HCT116 (cell line): ENCODE data around the gene SH3PXD2A. TPM values are rescaled to one million over a fixed set of nuclear protein-coding genes. Genes with fewer than 3 reads are reported as not detected.

ENCODE experiments used
- ATAC-seq: fragments of 200-7000 bp; cut with Tn5 transposase; 2 replicates; pipeline ENCODE4 v1.9.1; 2020; ENCODE audit warnings: mild to moderate bottlenecking, moderate library complexity
- BruUV-seq: library from RNA; stranded (reverse); fragments of 400-500 nt; replicated peaks from 2 replicates; lab custom pipeline; 2021; lab: Mats Ljungman, UMichigan
- CTCF ChIA-PET: fragments of 300-600 bp; sonication (Branson Sonifier 250); formaldehyde crosslinking; loops from one replicate; lab custom pipeline; 2021; ENCODE audit warnings: antibody characterized with exemption; lab: Charles Lee
- POLR2A ChIA-PET: fragments of 300-600, 350-600 bp; sonication (Branson Sonifier 250); formaldehyde crosslinking; loops from one replicate; lab custom pipeline; 2021; ENCODE audit warnings: antibody characterized with exemption; lab: Charles Lee
- RAD21 ChIA-PET, 2 experiments: fragments of 300-600 bp; sonication (Branson Sonifier 250); formaldehyde crosslinking; loops; one replicate each; lab custom pipeline; 2023; ENCODE audit warnings: low total read pairs in 2 of 2; ENCODE audit not compliant: uncharacterized antibody in 2 of 2, unreplicated experiment in 2 of 2, low non-redundant PET in 1 of 2; lab: Charles Lee
- DNase-seq: peaks from one replicate; pipeline ENCODE4 v3.0.0-alpha.2; 2010; ENCODE audit warnings: low read depth, low spot score
- H2AFZ ChIP-seq: fragments of 200-600 bp; shearing (Covaris generic), sonication (generic); 2 replicates; pipeline ENCODE4 v1.6.1; 2017; ENCODE audit warnings: low read depth, mixed run types, mixed read lengths, antibody characterized with exemption, low read length; ENCODE audit not compliant: poor library complexity, severe bottlenecking
- H3K27ac ChIP-seq: 2 replicates; pipeline ENCODE4 v1.5.1; 2012; ENCODE audit warnings: low read depth, low read length
- H3K27me3 ChIP-seq: fragments of 200-600 bp; sonication (generic); 2 replicates; pipeline ENCODE4 v1.6.1; 2016; ENCODE audit warnings: mixed run types, low read length, mixed read lengths; ENCODE audit not compliant: insufficient read depth
- H3K36me3 ChIP-seq, 2 experiments: fragments of 200-500 bp in 1 of 2; fragments of 200-600 bp in 1 of 2; sonication (Bioruptor generic) in 1 of 2; sonication (generic) in 1 of 2; 2 replicates each; pipeline versions ENCODE4 v1.5.1 to v1.6.1; 2014 to 2016; ENCODE audit warnings: low read length in 2 of 2, inconsistent platforms in 1 of 2, mixed read lengths in 1 of 2, mixed run types in 1 of 2; ENCODE audit not compliant: insufficient read depth in 2 of 2, control insufficient read depth in 1 of 2
- H3K4me1 ChIP-seq, 2 experiments: fragments of 200-600 bp in 1 of 2; sonication (generic) in 1 of 2; 2 replicates each; pipeline versions ENCODE4 v1.5.1 to v1.6.1; 2012 to 2017; ENCODE audit warnings: low read length in 2 of 2, inconsistent platforms in 1 of 2, mild to moderate bottlenecking in 1 of 2, mixed read lengths in 1 of 2, mixed run types in 1 of 2, moderate library complexity in 1 of 2; ENCODE audit not compliant: insufficient read depth in 2 of 2, control insufficient read depth in 1 of 2
- H3K4me2 ChIP-seq: fragments of 200-600 bp; sonication (generic); 2 replicates; pipeline ENCODE4 v1.6.1; 2017; ENCODE audit warnings: mixed run types, low read length, mixed read lengths
- H3K4me3 ChIP-seq, 2 experiments: fragments of 200-600 bp in 1 of 2; sonication (generic) in 1 of 2; replicated peaks in 1 of 2; 2 replicates each; pipeline ENCODE4 v1.5.1; 2011 to 2016; ENCODE audit warnings: low read length in 2 of 2, control low read depth in 1 of 2, low read depth in 1 of 2, mild to moderate bottlenecking in 1 of 2, mixed read lengths in 1 of 2, mixed run types in 1 of 2
- H3K79me2 ChIP-seq: fragments of 200-600 bp; sonication (generic); 2 replicates; pipeline ENCODE4 v1.6.1; 2017; ENCODE audit warnings: mild to moderate bottlenecking, mixed run types, low read length, moderate library complexity, mixed read lengths; ENCODE audit not compliant: insufficient read depth
- H3K9ac ChIP-seq: fragments of 200-600 bp; sonication (generic); 2 replicates; pipeline ENCODE4 v1.6.1; 2016; ENCODE audit warnings: low read length, mixed read lengths
- H3K9me2 ChIP-seq: fragments of 200-600 bp; sonication (generic), shearing (Covaris generic); 2 replicates; pipeline ENCODE4 v1.6.1; 2017; ENCODE audit warnings: mixed run types, mild to moderate bottlenecking, moderate library complexity; ENCODE audit not compliant: insufficient read depth
- H3K9me3 ChIP-seq, 2 experiments: fragments of 200-500 bp in 1 of 2; fragments of 200-600 bp in 1 of 2; sonication (Bioruptor generic) in 1 of 2; sonication (generic) in 1 of 2; 2 replicates each; pipeline ENCODE4 v1.6.1; 2014 to 2017; ENCODE audit warnings: low read length in 2 of 2, mixed read lengths in 2 of 2, inconsistent platforms in 1 of 2, low read depth in 1 of 2, mild to moderate bottlenecking in 1 of 2, mixed run types in 1 of 2, moderate library complexity in 1 of 2; ENCODE audit not compliant: control insufficient read depth in 1 of 2, insufficient read depth in 1 of 2
- H4K20me1 ChIP-seq: fragments of 200-600 bp; sonication (generic), shearing (Covaris generic); 2 replicates; pipeline ENCODE4 v1.6.1; 2017; ENCODE audit warnings: mixed run types, mild to moderate bottlenecking, moderate library complexity; ENCODE audit not compliant: insufficient read depth
- EGR1 ChIP-seq: IDR thresholded peaks from 2 replicates; pipeline ENCODE4 v1.6.1; 2012; ENCODE audit warnings: low read depth
- ELF1 ChIP-seq: IDR thresholded peaks from 2 replicates; pipeline ENCODE4 v1.6.1; 2012; ENCODE audit warnings: low read depth, borderline replicate concordance
- EZH2 ChIP-seq: fragments of 200-600 bp; sonication (generic); IDR thresholded peaks from 2 replicates; pipeline ENCODE4 v1.6.1; 2017; ENCODE audit warnings: antibody characterized with exemption, mixed run types
- EZH2phosphoT487 ChIP-seq: fragments of 200-600 bp; IDR thresholded peaks from 2 replicates; pipeline ENCODE4 v1.6.1; 2018; ENCODE audit warnings: antibody characterized with exemption, borderline replicate concordance
- JUND ChIP-seq: IDR thresholded peaks from 2 replicates; pipeline ENCODE4 v1.6.1; 2012
- POLR2A ChIP-seq: IDR thresholded peaks from 2 replicates; pipeline ENCODE4 v1.7.0; 2011; ENCODE audit warnings: borderline replicate concordance; ENCODE audit not compliant: insufficient read depth, insufficient read length; ENCODE audit errors: extremely low read depth
- POLR2AphosphoS5 ChIP-seq: IDR thresholded peaks from 2 replicates; pipeline ENCODE4 v1.6.1; 2011; ENCODE audit warnings: mild to moderate bottlenecking, low read depth, low read length, moderate library complexity
- RAD21 ChIP-seq: IDR thresholded peaks from 2 replicates; pipeline ENCODE4 v1.6.1; 2012; ENCODE audit warnings: low read depth, mild to moderate bottlenecking
- SIN3A ChIP-seq: IDR thresholded peaks from 2 replicates; pipeline ENCODE4 v1.6.1; 2012; ENCODE audit warnings: low read depth
- SP1 ChIP-seq: IDR thresholded peaks from 2 replicates; pipeline ENCODE4 v1.6.1; 2012; ENCODE audit warnings: low read depth
- SRF ChIP-seq: IDR thresholded peaks from 2 replicates; pipeline ENCODE4 v1.6.1; 2012; ENCODE audit warnings: low read depth
- YY1 ChIP-seq: IDR thresholded peaks from 2 replicates; pipeline ENCODE4 v1.6.1; 2011; ENCODE audit warnings: low read length, low read depth, moderate library complexity, mild to moderate bottlenecking; ENCODE audit not compliant: insufficient replicate concordance; ENCODE audit errors: extremely low read depth
- intact Hi-C: fragments of 100-400 bp; cut with micrococcal nuclease; formaldehyde crosslinking; loops from 2 replicates; pipeline ENCODE4 v1.10.0; 2022
- total RNA-seq: library from RNA; stranded (reverse); gene quantifications from one replicate; pipeline ENCODE4 v1.2.1, GENCODE V29; 2021; ENCODE audit not compliant: unreplicated experiment
- TF ChIP-seq, protein P1 (sequence below): IDR thresholded peaks from 2 replicates; pipeline ENCODE4 v1.6.1; 2012
- TF ChIP-seq, protein P2 (sequence below): IDR thresholded peaks from 2 replicates; pipeline ENCODE4 v1.6.1; 2011; ENCODE audit warnings: mild to moderate bottlenecking, low read length, moderate library complexity; ENCODE audit not compliant: insufficient replicate concordance; ENCODE audit errors: extremely low read depth
- TF ChIP-seq, protein P3 (sequence below), 3 experiments: fragments of 200-600 bp in 1 of 3; sonication (generic) in 1 of 3; IDR thresholded peaks in 2 of 3; conservative IDR thresholded peaks in 1 of 3; 2 replicates each; pipeline ENCODE4 v1.5.1; 2012 to 2017; ENCODE audit warnings: low read depth in 2 of 3, low read length in 2 of 3, antibody characterized with exemption in 1 of 3, borderline replicate concordance in 1 of 3, control low read depth in 1 of 3, mild to moderate bottlenecking in 1 of 3, mixed read lengths in 1 of 3, mixed run types in 1 of 3, moderate library complexity in 1 of 3; ENCODE audit not compliant: insufficient read depth in 1 of 3
- TF ChIP-seq, protein P4 (sequence below): IDR thresholded peaks from 2 replicates; pipeline ENCODE4 v1.6.1; 2012

The SH3PXD2A gene
- total RNA-seq, 1 experiment from 2014 or later = 8.7 TPM

DNA sequence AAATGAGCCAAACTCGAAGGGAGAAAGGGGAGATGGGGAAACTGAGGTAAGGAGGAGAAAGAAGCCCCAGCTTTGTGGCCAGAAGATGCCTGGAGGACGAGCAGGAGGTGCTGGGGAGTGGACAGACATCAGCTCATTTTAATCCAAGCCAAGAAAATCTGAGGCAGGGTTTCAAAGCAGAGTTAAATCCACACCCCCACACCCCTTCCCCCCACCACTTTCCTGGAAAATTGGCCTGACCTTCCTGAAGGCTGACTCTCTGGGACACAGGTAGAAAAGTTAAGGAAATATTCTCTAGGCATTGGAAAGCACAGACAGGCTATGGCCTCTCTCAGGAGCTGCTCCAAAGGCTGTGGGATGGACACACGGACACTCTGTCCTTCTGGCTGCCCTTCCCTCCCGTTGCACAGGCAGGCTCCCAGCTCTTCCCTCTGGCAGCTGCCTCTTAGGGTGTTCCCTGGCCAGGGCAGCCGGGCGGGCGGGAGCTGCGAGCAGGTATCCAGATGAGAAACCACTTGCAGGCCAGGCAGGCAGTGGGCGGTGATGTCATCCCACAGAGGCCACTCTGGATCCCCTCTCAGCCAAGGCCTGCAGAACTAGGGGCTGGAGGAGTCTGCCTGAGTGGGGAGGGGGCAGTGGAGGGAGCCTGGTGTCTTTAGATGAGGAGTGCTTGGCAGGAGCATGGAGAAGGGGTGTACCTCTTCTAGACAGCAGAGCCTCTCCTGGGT, 190.1 kb downstream of the SH3PXD2A start:
- Histone ChIP-seq H3K9me3 (no peaks in the 10 kb centered on the region), H3K36me3 (no peaks in the 10 kb centered on the region), H3K27me3 (no peaks in the 10 kb centered on the region), H3K79me2 (no peaks in the 10 kb centered on the region), H3K9me2 (no peaks in the 10 kb centered on the region), H3K27ac (no peak overlapping the region), H2AFZ (no peak overlapping the region), H4K20me1 (no peaks in the 10 kb centered on the region), H3K4me1 (no peaks in the 10 kb centered on the region), H3K4me3 (no peak overlapping the region), H3K4me2 (no peak overlapping the region), H3K9ac (no peak overlapping the region)
- ChIA-PET RAD21 (no interaction called here), POLR2A (no interaction called here), CTCF (interaction anchor here (1.0 to 2.4 kb wide), 5 partner anchors 8 to 60 kb away, joined by 3 to 8 read pairs (median 7); no protein-coding TSS in a partner anchor)
- BruUV-seq = no TSS peak
- no peak for TF ChIP-seq SIN3A
- TF ChIP-seq EZH2 = no peak
- TF ChIP-seq EGR1 = no peak
- TF ChIP-seq, protein P1, sequence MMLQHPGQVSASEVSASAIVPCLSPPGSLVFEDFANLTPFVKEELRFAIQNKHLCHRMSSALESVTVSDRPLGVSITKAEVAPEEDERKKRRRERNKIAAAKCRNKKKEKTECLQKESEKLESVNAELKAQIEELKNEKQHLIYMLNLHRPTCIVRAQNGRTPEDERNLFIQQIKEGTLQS = no peak
- TF ChIP-seq EZH2phosphoT487 = no peak
- no peak for TF ChIP-seq ELF1
- no peak for TF ChIP-seq JUND
- intact Hi-C loops = no loop called here
- ATAC-seq (no peak), DNase-seq (no peak)

- no TSS peak for BruUV-seq
- Histone ChIP-seq H3K4me1 (no peaks in the 10 kb centered on the region), H3K27ac (peak overlapping the region; percentile 8; the same call in 1 of the 2 replicates), H3K9me2 (no peaks in the 10 kb centered on the region), H3K9ac (no peak overlapping the region), H3K4me3 (no peak overlapping the region), H3K9me3 (no peaks in the 10 kb centered on the region), H3K36me3 (no peaks in the 10 kb centered on the region), H3K4me2 (no peak overlapping the region), H2AFZ (no peak overlapping the region), H4K20me1 (no peaks in the 10 kb centered on the region), H3K79me2 (no peaks in the 10 kb centered on the region), H3K27me3 (no peaks in the 10 kb centered on the region)
- intact Hi-C loops = no loop called here
- POLR2A ChIA-PET = no interaction called here
- DNase-seq = no peak
- RAD21 ChIA-PET = no interaction called here
- no peak for ATAC-seq
- CTCF ChIA-PET = no interaction called here
- no peak for TF ChIP-seq EZH2
- TF ChIP-seq, protein P2, sequence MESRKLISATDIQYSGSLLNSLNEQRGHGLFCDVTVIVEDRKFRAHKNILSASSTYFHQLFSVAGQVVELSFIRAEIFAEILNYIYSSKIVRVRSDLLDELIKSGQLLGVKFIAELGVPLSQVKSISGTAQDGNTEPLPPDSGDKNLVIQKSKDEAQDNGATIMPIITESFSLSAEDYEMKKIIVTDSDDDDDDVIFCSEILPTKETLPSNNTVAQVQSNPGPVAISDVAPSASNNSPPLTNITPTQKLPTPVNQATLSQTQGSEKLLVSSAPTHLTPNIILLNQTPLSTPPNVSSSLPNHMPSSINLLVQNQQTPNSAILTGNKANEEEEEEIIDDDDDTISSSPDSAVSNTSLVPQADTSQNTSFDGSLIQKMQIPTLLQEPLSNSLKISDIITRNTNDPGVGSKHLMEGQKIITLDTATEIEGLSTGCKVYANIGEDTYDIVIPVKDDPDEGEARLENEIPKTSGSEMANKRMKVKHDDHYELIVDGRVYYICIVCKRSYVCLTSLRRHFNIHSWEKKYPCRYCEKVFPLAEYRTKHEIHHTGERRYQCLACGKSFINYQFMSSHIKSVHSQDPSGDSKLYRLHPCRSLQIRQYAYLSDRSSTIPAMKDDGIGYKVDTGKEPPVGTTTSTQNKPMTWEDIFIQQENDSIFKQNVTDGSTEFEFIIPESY = no peak
- no peak for TF ChIP-seq YY1
- TF ChIP-seq POLR2A = no peak
- TF ChIP-seq SRF = no peak
- TF ChIP-seq SP1 = no peak
- TF ChIP-seq, protein P1 = no peak
- TF ChIP-seq, protein P3, sequence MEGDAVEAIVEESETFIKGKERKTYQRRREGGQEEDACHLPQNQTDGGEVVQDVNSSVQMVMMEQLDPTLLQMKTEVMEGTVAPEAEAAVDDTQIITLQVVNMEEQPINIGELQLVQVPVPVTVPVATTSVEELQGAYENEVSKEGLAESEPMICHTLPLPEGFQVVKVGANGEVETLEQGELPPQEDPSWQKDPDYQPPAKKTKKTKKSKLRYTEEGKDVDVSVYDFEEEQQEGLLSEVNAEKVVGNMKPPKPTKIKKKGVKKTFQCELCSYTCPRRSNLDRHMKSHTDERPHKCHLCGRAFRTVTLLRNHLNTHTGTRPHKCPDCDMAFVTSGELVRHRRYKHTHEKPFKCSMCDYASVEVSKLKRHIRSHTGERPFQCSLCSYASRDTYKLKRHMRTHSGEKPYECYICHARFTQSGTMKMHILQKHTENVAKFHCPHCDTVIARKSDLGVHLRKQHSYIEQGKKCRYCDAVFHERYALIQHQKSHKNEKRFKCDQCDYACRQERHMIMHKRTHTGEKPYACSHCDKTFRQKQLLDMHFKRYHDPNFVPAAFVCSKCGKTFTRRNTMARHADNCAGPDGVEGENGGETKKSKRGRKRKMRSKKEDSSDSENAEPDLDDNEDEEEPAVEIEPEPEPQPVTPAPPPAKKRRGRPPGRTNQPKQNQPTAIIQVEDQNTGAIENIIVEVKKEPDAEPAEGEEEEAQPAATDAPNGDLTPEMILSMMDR (IDR thresholded peaks at IDR 0.05 in 2 of 3, conservative IDR thresholded peaks at IDR 0.05 in 1 of 3; ENCODE audit: borderline replicate concordance in 1 of 3, insufficient read depth in 1 of 3, low read depth in 2 of 3, low read length in 2 of 3) = no peak
- no peak for TF ChIP-seq POLR2AphosphoS5
- no peak for TF ChIP-seq RAD21
- no peak for TF ChIP-seq EGR1
- TF ChIP-seq, protein P4, sequence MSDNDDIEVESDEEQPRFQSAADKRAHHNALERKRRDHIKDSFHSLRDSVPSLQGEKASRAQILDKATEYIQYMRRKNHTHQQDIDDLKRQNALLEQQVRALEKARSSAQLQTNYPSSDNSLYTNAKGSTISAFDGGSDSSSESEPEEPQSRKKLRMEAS = no peak
Observed at GRCh38 chr10:103663802-103664201, 191.6 kb downstream of the SH3PXD2A start.
